Ovary (tissue), 9 donors: Measurements from ENCODE around the gene RPS17. TPM values are rescaled to one million over a fixed set of nuclear protein-coding genes. Genes with fewer than 3 reads are reported as not detected.
A peak's percentile ranks its signal among the peaks of the same experiment; 100 is the strongest.
"Not testable (repeated sequence)": the region's sequence is repeated elsewhere in the genome, so short reads cannot be mapped to it uniquely, and the experiment has no call there.

ENCODE experiments used
- DNase-seq, 5 donors: peaks; one replicate each; pipeline ENCODE4 v3.0.0-alpha.2; 2019 to 2020
- H3K27ac ChIP-seq, 2 donors: fragments of 200-600 bp; one replicate each; pipeline versions ENCODE4 v1.5.1 to v1.8.0; 2019 to 2022
- H3K27me3 ChIP-seq: fragments of 200-600 bp; one replicate; pipeline ENCODE4 v1.8.0; 2022
- H3K36me3 ChIP-seq: fragments of 200-600 bp; sonication (generic); one replicate; pipeline ENCODE4 v1.5.1; 2019
- H3K4me1 ChIP-seq: one replicate; pipeline ENCODE4 v1.8.1; 2013; ENCODE audit warnings: mild to moderate bottlenecking, moderate library complexity; ENCODE audit not compliant: insufficient read depth
- H3K4me3 ChIP-seq: fragments of 200-600 bp; sonication (generic); one replicate; pipeline ENCODE4 v1.5.1; 2017
- H3K9me3 ChIP-seq, 2 donors: fragments of 200-600 bp in 1 of 2; sonication (generic) in 1 of 2; one replicate each; pipeline versions ENCODE4 v1.5.1 to v1.8.1; 2013 to 2019; ENCODE audit warnings: mild to moderate bottlenecking in 1 of 2, moderate library complexity in 1 of 2
- CTCF ChIP-seq, 3 donors: fragments of 450-650 bp in 2 of 3; fragments of 200-600 bp in 1 of 3; IDR thresholded peaks; one replicate each; pipeline versions ENCODE4 v1.5.1 to v1.8.0; 2016 to 2022; ENCODE audit warnings: antibody characterized with exemption in 3 of 3, mild to moderate bottlenecking in 1 of 3
- EP300 ChIP-seq: sonication (generic); formaldehyde crosslinking; IDR thresholded peaks from one replicate; pipeline ENCODE4 v1.6.1; 2017; ENCODE audit warnings: antibody characterized with exemption
- POLR2A ChIP-seq: fragments of 450-650 bp; IDR thresholded peaks from one replicate; pipeline ENCODE4 v1.6.1; 2017; ENCODE audit warnings: antibody characterized with exemption, mild to moderate bottlenecking, moderate library complexity
- WGBS, 3 donors: extraction: QIAGEN DNeasy Blood & Tissue Kit in 1 of 3; methylation state at CpG; one replicate each; pipeline versions ENCODE4 v1.1.5 to v1.1.7; 2013 to 2017; 5-methylcytosine and 5-hydroxymethylcytosine counted together
- intact Hi-C, 4 donors: fragments of 100-400 bp; cut with DNase I; formaldehyde crosslinking; loops; one replicate each; pipeline versions ENCODE4 v1.11.0 to v1.15.1; 2022 to 2023
- polyA plus RNA-seq, 2 donors: library from polyadenylated mRNA; stranded (reverse); fragments of 200-250 nt in 1 of 2; fragments of 350-450 nt in 1 of 2; fragmentation: Illumina TruSeq in 1 of 2; extraction: RNeasy Lipid Tissue Mini Kit (QIAGEN cat#74804) in 1 of 2; gene quantifications; one replicate each; pipeline ENCODE4 v1.2.3, GENCODE V29; 2013 to 2014
- total RNA-seq, 7 donors: library from RNA; depleted of rRNA in 2 of 7; stranded (reverse); fragments of >200 nt in 2 of 7; fragmentation: NEBNext Ultra II Directional in 3 of 7; extraction: Animal tissue kit (Norgen Biotek cat#: 25700) in 3 of 7; gene quantifications; one replicate each; pipeline versions ENCODE4 v1.1.0 to v1.2.4, GENCODE V29; 2016 to 2023
- donor health status: DM: no; HTN: no; CAD: no; lungs with moderate emphysema.
- donor health status: DM: no; HTN: no; CAD: no.
- donor health status: Bipolar disorder and iron deficiency.
- donor health status: DM: yes; HTN: yes; CAD: no.
- donor health status: DM: no; HTN: no; CAD: no.
- donor health status: DM: yes; HTN: yes; CAD: no.

The RPS17 gene
- total and polyA plus RNA-seq, 9 donors = 2,388 to 7,542 (median 3,090) TPM

- TF ChIP-seq EP300 (no peak), POLR2A (no peak), CTCF (IDR thresholded peaks at IDR 0.05) (no peak)
- WGBS, 3 donors = 80 to 87% (median 84%) methylated on average over 3 of the region's 3 CpGs
- no peak overlapping the region for H3K4me3 ChIP-seq
- peak in 1 of 5 donors; percentile 4 for DNase-seq
- intact Hi-C loops = loop anchor here in 1 of 4 donors (10.0 kb wide), 2 partner anchors 275 to 485 kb away; partner anchors contain the start of genes C15orf40, FSD2 and WHAMM
- H3K27me3 ChIP-seq = no peaks in the 10 kb centered on the region
- no peaks in the 10 kb centered on the region for H3K9me3 ChIP-seq
- no peaks in the 10 kb centered on the region for H3K36me3 ChIP-seq
- H3K4me1 ChIP-seq = no peaks in the 10 kb centered on the region
- H3K27ac ChIP-seq = no peak overlapping the region
Measured at GRCh38 chr15:82530006-82530405, 10.3 kb downstream of the RPS17 start.

- H3K27me3 ChIP-seq, DNase-seq, H3K4me3 ChIP-seq, H3K9me3 ChIP-seq, intact Hi-C loops, H3K27ac ChIP-seq, H3K36me3 ChIP-seq, H3K4me1 ChIP-seq: not testable (repeated sequence)
- no CpG with 5 or more reads among the region's 48 CpGs for WGBS, 3 donors
Measured at GRCh38 chr15:82513587-82513986, 26.7 kb downstream of the RPS17 start.

GRCh38 chr15:82507693-82508092, 32.6 kb downstream of the RPS17 start:
- H3K27ac ChIP-seq, H3K36me3 ChIP-seq, H3K9me3 ChIP-seq, H3K4me1 ChIP-seq, H3K27me3 ChIP-seq, DNase-seq, intact Hi-C loops, H3K4me3 ChIP-seq: not testable (repeated sequence)
- 84 to 93% (median 91%) methylated on average over 2 to 4 of the region's 4 CpGs for WGBS, 3 donors

GRCh38 chr15:82507087-82507486, 33.2 kb downstream of the RPS17 start:
- H3K9me3 ChIP-seq, intact Hi-C loops, H3K27ac ChIP-seq, H3K36me3 ChIP-seq, H3K4me3 ChIP-seq, H3K4me1 ChIP-seq, H3K27me3 ChIP-seq, DNase-seq: not testable (repeated sequence)
- WGBS, 3 donors = 71 to 78% (median 76%) methylated on average over 1 of the region's 1 CpG

GRCh38 chr15:82505842-82506241, 34.4 kb downstream of the RPS17 start:
- intact Hi-C loops, H3K4me3 ChIP-seq, DNase-seq, H3K4me1 ChIP-seq, H3K27ac ChIP-seq, H3K27me3 ChIP-seq, H3K9me3 ChIP-seq, H3K36me3 ChIP-seq: not testable (repeated sequence)
- no CpG with 5 or more reads among the region's 3 CpGs for WGBS, 3 donors

GRCh38 chr15:82504074-82504473, 36.2 kb downstream of the RPS17 start:
- H3K27ac ChIP-seq, H3K4me3 ChIP-seq, DNase-seq, H3K36me3 ChIP-seq, H3K27me3 ChIP-seq, H3K4me1 ChIP-seq, H3K9me3 ChIP-seq, intact Hi-C loops: not testable (repeated sequence)
- 45 to 90% (median 48%) methylated on average over 1 of the region's 3 CpGs for WGBS, 3 donors

- 25 to 37% (median 27%) methylated on average over 3 to 4 of the region's 7 CpGs for whole genome bisulfite sequencing, 3 donors
- H3K27ac ChIP-seq, H3K36me3 ChIP-seq, H3K4me3 ChIP-seq, H3K4me1 ChIP-seq, DNase-seq, H3K27me3 ChIP-seq, H3K9me3 ChIP-seq, intact Hi-C loops: not testable (repeated sequence)
Measured at GRCh38 chr15:82502700-82503339, 37.4 kb downstream of the RPS17 start.

GRCh38 chr15:82500772-82501171, 39.5 kb downstream of the RPS17 start:
- H3K4me1 ChIP-seq, H3K27me3 ChIP-seq, DNase-seq, intact Hi-C loops, H3K4me3 ChIP-seq, H3K36me3 ChIP-seq, H3K27ac ChIP-seq, H3K9me3 ChIP-seq: not testable (repeated sequence)
- WGBS, 3 donors = 56 to 71% (median 66%) methylated on average over 4 of the region's 4 CpGs

- H3K36me3 ChIP-seq, intact Hi-C loops, H3K4me1 ChIP-seq: not testable (repeated sequence)
Measured at GRCh38 chr15:82497978-82498377, 42.3 kb downstream of the RPS17 start.

GRCh38 chr15:82488250-82488649, 52.0 kb downstream of the RPS17 start:
- 60 to 63% (median 62%) methylated on average over 4 of the region's 4 CpGs for WGBS, 3 donors
- intact Hi-C loops, H3K27ac ChIP-seq, H3K27me3 ChIP-seq, DNase-seq, H3K9me3 ChIP-seq, H3K4me3 ChIP-seq, H3K36me3 ChIP-seq, H3K4me1 ChIP-seq: not testable (repeated sequence)

More at GRCh38 chr15:82497978-82498377, 42.3 kb downstream of the RPS17 start:
- H3K27ac ChIP-seq, H3K27me3 ChIP-seq, DNase-seq, H3K9me3 ChIP-seq, H3K4me3 ChIP-seq: not testable (repeated sequence)

GRCh38 chr15:82487045-82487444, 53.2 kb downstream of the RPS17 start:
- DNase-seq, H3K4me3 ChIP-seq, H3K27me3 ChIP-seq, H3K9me3 ChIP-seq, intact Hi-C loops, H3K4me1 ChIP-seq, H3K27ac ChIP-seq, H3K36me3 ChIP-seq: not testable (repeated sequence)
- 55 to 71% (median 59%) methylated on average over 6 to 7 of the region's 7 CpGs for WGBS, 3 donors
